ENCODE measurements around the gene CAPN10. TPM values are rescaled to one million over a fixed set of nuclear protein-coding genes. Genes with fewer than 3 reads are reported as not detected.

The CAPN10 gene
- total and polyA plus RNA-seq, 2 experiments from 2014 or later: 24.2 to 28.8 TPM

- Histone ChIP-seq H3K36me3 (replicated peaks; ENCODE audit: insufficient read depth, low read depth) (no peaks in the 10 kb centered on the region), H3K27ac (no peak overlapping the region), H3K27me3 (no peaks in the 10 kb centered on the region), H3K79me2 (no peaks in the 10 kb centered on the region), H3K4me2 (no peak overlapping the region), H3K4me3 (no peak overlapping the region), H4K20me1 (ENCODE audit: insufficient read depth, poor library complexity, severe bottlenecking) (no peaks in the 10 kb centered on the region), H2AFZ (no peak overlapping the region), H3K4me1 (ENCODE audit: insufficient read depth) (peaks cover 12% of the 10 kb centered on the region), H3K9me2 (replicated peaks; ENCODE audit: insufficient read depth) (no peaks in the 10 kb centered on the region), H3K9me3 (ENCODE audit: low read depth) (no peaks in the 10 kb centered on the region)
- no peak for DNase-seq (ENCODE audit: low spot score)
- WGBS (ENCODE audit: low lambda C conversion rate, missing lambda C conversion rate): 95% methylated on average over 20 of the region's 20 CpGs
- TF ChIP-seq EZH2phosphoT487 (IDR thresholded peaks at IDR 0.05; ENCODE audit: low read depth, severe bottlenecking, unreplicated experiment) (no peak), EZH2 (IDR thresholded peaks at IDR 0.05; ENCODE audit: borderline replicate concordance) (no peak), CTCF (IDR thresholded peaks at IDR 0.05; ENCODE audit: poor library complexity) (no peak)
Measured at GRCh38 chr2:240601061-240601830, 14.7 kb downstream of the CAPN10 start.

- H2AFZ ChIP-seq: no peak overlapping the region
- TF ChIP-seq EZH2phosphoT487 (IDR thresholded peaks at IDR 0.05; ENCODE audit: low read depth, severe bottlenecking, unreplicated experiment): no peak
- no peak for TF ChIP-seq CTCF (IDR thresholded peaks at IDR 0.05; ENCODE audit: poor library complexity)
- TF ChIP-seq EZH2 (IDR thresholded peaks at IDR 0.05; ENCODE audit: borderline replicate concordance): no peak
- H3K79me2 ChIP-seq: no peaks in the 10 kb centered on the region
- H3K4me2 ChIP-seq: no peak overlapping the region
- no peaks in the 10 kb centered on the region for H3K36me3 ChIP-seq (replicated peaks; ENCODE audit: insufficient read depth, low read depth)
- H3K9me3 ChIP-seq (ENCODE audit: low read depth): no peaks in the 10 kb centered on the region
- peaks cover 12% of the 10 kb centered on the region for H3K4me1 ChIP-seq (ENCODE audit: insufficient read depth)
- H3K4me3 ChIP-seq: no peak overlapping the region
- no peak overlapping the region for H3K27ac ChIP-seq
- WGBS (ENCODE audit: low lambda C conversion rate, missing lambda C conversion rate): 96% methylated on average over 11 of the region's 11 CpGs
- no peaks in the 10 kb centered on the region for H4K20me1 ChIP-seq (ENCODE audit: insufficient read depth, poor library complexity, severe bottlenecking)
- no peaks in the 10 kb centered on the region for H3K9me2 ChIP-seq (replicated peaks; ENCODE audit: insufficient read depth)
- H3K27me3 ChIP-seq: no peaks in the 10 kb centered on the region
- no peak for DNase-seq (ENCODE audit: low spot score)
Measured at GRCh38 chr2:240601831-240602160, 15.3 kb downstream of the CAPN10 start.

GRCh38 chr2:240602266-240603050 is 15.9 kb downstream of the CAPN10 start:
- H3K9me2 ChIP-seq (replicated peaks; ENCODE audit: insufficient read depth): no peaks in the 10 kb centered on the region
- no peak for TF ChIP-seq EZH2phosphoT487 (IDR thresholded peaks at IDR 0.05; ENCODE audit: low read depth, severe bottlenecking, unreplicated experiment)
- TF ChIP-seq CTCF (IDR thresholded peaks at IDR 0.05; ENCODE audit: poor library complexity): no peak
- TF ChIP-seq EZH2 (IDR thresholded peaks at IDR 0.05; ENCODE audit: borderline replicate concordance): no peak
- no peak overlapping the region for H3K27ac ChIP-seq
- H4K20me1 ChIP-seq (ENCODE audit: insufficient read depth, poor library complexity, severe bottlenecking): no peaks in the 10 kb centered on the region
- DNase-seq (ENCODE audit: low spot score): no peak
- no peak overlapping the region for H3K4me2 ChIP-seq
- no peaks in the 10 kb centered on the region for H3K36me3 ChIP-seq (replicated peaks; ENCODE audit: insufficient read depth, low read depth)
- peaks cover 3% of the 10 kb centered on the region for H3K79me2 ChIP-seq
- no peak overlapping the region for H2AFZ ChIP-seq
- H3K9me3 ChIP-seq (ENCODE audit: low read depth): no peaks in the 10 kb centered on the region
- peaks cover 12% of the 10 kb centered on the region for H3K4me1 ChIP-seq (ENCODE audit: insufficient read depth)
- WGBS (ENCODE audit: low lambda C conversion rate, missing lambda C conversion rate): 97% methylated on average over 24 of the region's 32 CpGs
- no peak overlapping the region for H3K4me3 ChIP-seq
- no peaks in the 10 kb centered on the region for H3K27me3 ChIP-seq
